Measurements from ENCODE around the gene NAA25. TPM values are rescaled to one million over a fixed set of nuclear protein-coding genes. Genes with fewer than 3 reads are reported as not detected.

Gene NAA25
- total and polyA plus RNA-seq, 5 donors = 4.6 to 21.7 (median 15.6) TPM

GRCh38 chr12:112097641-112098040 is 10.9 kb downstream of the NAA25 start:
- Histone ChIP-seq H3K27ac (ENCODE audit: low read length) (no peak overlapping the region), H3K9me3 (ENCODE audit: control insufficient read depth, low read length) (no peaks in the 10 kb centered on the region), H3K4me3 (ENCODE audit: low read length) (no peak overlapping the region), H3K4me1 (ENCODE audit: control insufficient read depth, insufficient read depth, low read length) (no peaks in the 10 kb centered on the region), H3K27me3 (ENCODE audit: control insufficient read depth, insufficient read depth) (no peaks in the 10 kb centered on the region)
- DNase-seq (no peak), ATAC-seq (no peak)
- intact Hi-C loops (cut with DNase I) = loop anchor here in 1 of 4 donors (10.0 kb wide), 1 partner anchor 153 kb away; no protein-coding TSS in a partner anchor
- WGBS = 95% methylated on average over 8 of the region's 8 CpGs

GRCh38 chr12:112096667-112097066 is 11.9 kb downstream of the NAA25 start:
- 55% methylated on average over 2 of the region's 2 CpGs for WGBS
- H3K9me3 ChIP-seq (ENCODE audit: control insufficient read depth, low read length) = no peaks in the 10 kb centered on the region
- no peak for DNase-seq
- no peaks in the 10 kb centered on the region for H3K4me1 ChIP-seq (ENCODE audit: control insufficient read depth, insufficient read depth, low read length)
- peak in 1 of 2 donors; percentile 20 for ATAC-seq
- H3K4me3 ChIP-seq (ENCODE audit: low read length) = no peak overlapping the region
- no peak overlapping the region for H3K27ac ChIP-seq (ENCODE audit: low read length)
- H3K27me3 ChIP-seq (ENCODE audit: control insufficient read depth, insufficient read depth) = no peaks in the 10 kb centered on the region
- intact Hi-C loops (cut with DNase I) = loop anchor here in 1 of 4 donors (10.0 kb wide), 1 partner anchor 152 kb away; no protein-coding TSS in a partner anchor

- Histone ChIP-seq H3K27ac (ENCODE audit: low read length) (no peak overlapping the region), H3K4me1 (ENCODE audit: control insufficient read depth, insufficient read depth, low read length) (no peaks in the 10 kb centered on the region), H3K9me3 (ENCODE audit: control insufficient read depth, low read length) (no peaks in the 10 kb centered on the region), H3K27me3 (ENCODE audit: control insufficient read depth, insufficient read depth) (no peaks in the 10 kb centered on the region), H3K4me3 (ENCODE audit: low read length) (no peak overlapping the region)
- intact Hi-C loops (cut with DNase I) = loop anchor here in 1 of 4 donors (10.0 kb wide), 1 partner anchor 151 kb away; no protein-coding TSS in a partner anchor
- DNase-seq (no peak), ATAC-seq (peak in 1 of 2 donors; percentile 31)
Measured at GRCh38 chr12:112096070-112096469, 12.5 kb downstream of the NAA25 start.

- H3K4me1 ChIP-seq (ENCODE audit: control insufficient read depth, insufficient read depth, low read length) = no peaks in the 10 kb centered on the region
- WGBS = 96% methylated on average over 3 of the region's 3 CpGs
- DNase-seq (no peak), ATAC-seq (no peak)
- H3K27ac ChIP-seq (ENCODE audit: low read length) = no peak overlapping the region
- intact Hi-C loops (cut with DNase I) = loop anchor here in 1 of 4 donors (10.0 kb wide), 1 partner anchor 147 kb away; no protein-coding TSS in a partner anchor
- no peak overlapping the region for H3K4me3 ChIP-seq (ENCODE audit: low read length)
- no peaks in the 10 kb centered on the region for H3K9me3 ChIP-seq (ENCODE audit: control insufficient read depth, low read length)
- H3K27me3 ChIP-seq (ENCODE audit: control insufficient read depth, insufficient read depth) = no peaks in the 10 kb centered on the region
Measured at GRCh38 chr12:112091563-112091962, 17.0 kb downstream of the NAA25 start.

- WGBS = 97% methylated on average over 1 of the region's 1 CpG
- ATAC-seq = no peak
- DNase-seq = no peak
- H3K27ac ChIP-seq (ENCODE audit: low read length) = no peak overlapping the region
- no peaks in the 10 kb centered on the region for H3K9me3 ChIP-seq (ENCODE audit: control insufficient read depth, low read length)
- intact Hi-C loops (cut with DNase I) = no loop called here
- H3K4me3 ChIP-seq (ENCODE audit: low read length) = no peak overlapping the region
- H3K4me1 ChIP-seq (ENCODE audit: control insufficient read depth, insufficient read depth, low read length) = no peaks in the 10 kb centered on the region
- H3K27me3 ChIP-seq (ENCODE audit: control insufficient read depth, insufficient read depth) = no peaks in the 10 kb centered on the region
Measured at GRCh38 chr12:112087851-112088250, 20.7 kb downstream of the NAA25 start.

- H3K4me3 ChIP-seq (ENCODE audit: low read length) = no peak overlapping the region
- ATAC-seq = no peak
- no peaks in the 10 kb centered on the region for H3K4me1 ChIP-seq (ENCODE audit: control insufficient read depth, insufficient read depth, low read length)
- DNase-seq = no peak
- intact Hi-C loops (cut with DNase I) = no loop called here
- WGBS = 96% methylated on average over 2 of the region's 2 CpGs
- H3K27ac ChIP-seq (ENCODE audit: low read length) = no peak overlapping the region
- no peaks in the 10 kb centered on the region for H3K9me3 ChIP-seq (ENCODE audit: control insufficient read depth, low read length)
- no peaks in the 10 kb centered on the region for H3K27me3 ChIP-seq (ENCODE audit: control insufficient read depth, insufficient read depth)
Measured at GRCh38 chr12:112087055-112087850, 21.3 kb downstream of the NAA25 start.

- H3K4me1 ChIP-seq (ENCODE audit: control insufficient read depth, insufficient read depth, low read length) = no peaks in the 10 kb centered on the region
- intact Hi-C loops (cut with DNase I) = no loop called here
- H3K27me3 ChIP-seq (ENCODE audit: control insufficient read depth, insufficient read depth) = no peaks in the 10 kb centered on the region
- DNase-seq (no peak), ATAC-seq (no peak)
- H3K9me3 ChIP-seq (ENCODE audit: control insufficient read depth, low read length) = no peaks in the 10 kb centered on the region
- 68% methylated on average over 2 of the region's 2 CpGs for WGBS
- no peak overlapping the region for H3K27ac ChIP-seq (ENCODE audit: low read length)
- no peak overlapping the region for H3K4me3 ChIP-seq (ENCODE audit: low read length)
Measured at GRCh38 chr12:112066566-112066965, 42.0 kb downstream of the NAA25 start.

GRCh38 chr12:112063273-112063672 is 45.3 kb downstream of the NAA25 start:
- ATAC-seq = no peak
- 97% methylated on average over 2 of the region's 2 CpGs for WGBS
- no peaks in the 10 kb centered on the region for H3K9me3 ChIP-seq (ENCODE audit: control insufficient read depth, low read length)
- H3K27ac ChIP-seq (ENCODE audit: low read length) = no peak overlapping the region
- no peak for DNase-seq
- H3K4me1 ChIP-seq (ENCODE audit: control insufficient read depth, insufficient read depth, low read length) = no peaks in the 10 kb centered on the region
- H3K27me3 ChIP-seq (ENCODE audit: control insufficient read depth, insufficient read depth) = no peaks in the 10 kb centered on the region
- H3K4me3 ChIP-seq (ENCODE audit: low read length) = no peak overlapping the region
- intact Hi-C loops (cut with DNase I) = no loop called here

GRCh38 chr12:112061137-112061536 is 47.4 kb downstream of the NAA25 start:
- Histone ChIP-seq H3K9me3 (ENCODE audit: control insufficient read depth, low read length) (no peaks in the 10 kb centered on the region), H3K4me1 (ENCODE audit: control insufficient read depth, insufficient read depth, low read length) (no peaks in the 10 kb centered on the region), H3K4me3 (ENCODE audit: low read length) (no peak overlapping the region), H3K27me3 (ENCODE audit: control insufficient read depth, insufficient read depth) (no peaks in the 10 kb centered on the region), H3K27ac (ENCODE audit: low read length) (no peak overlapping the region)
- DNase-seq (no peak), ATAC-seq (no peak)
- 95% methylated on average over 2 of the region's 2 CpGs for WGBS
- intact Hi-C loops (cut with DNase I) = no loop called here

GRCh38 chr12:112049351-112049750 is 59.2 kb downstream of the NAA25 start:
- no peaks in the 10 kb centered on the region for H3K9me3 ChIP-seq (ENCODE audit: control insufficient read depth, low read length)
- WGBS = 95% methylated on average over 13 of the region's 13 CpGs
- no peaks in the 10 kb centered on the region for H3K27me3 ChIP-seq (ENCODE audit: control insufficient read depth, insufficient read depth)
- no peaks in the 10 kb centered on the region for H3K4me1 ChIP-seq (ENCODE audit: control insufficient read depth, insufficient read depth, low read length)
- intact Hi-C loops (cut with DNase I) = no loop called here
- ATAC-seq (no peak), DNase-seq (no peak)
- no peak overlapping the region for H3K27ac ChIP-seq (ENCODE audit: low read length)
- no peak overlapping the region for H3K4me3 ChIP-seq (ENCODE audit: low read length)

GRCh38 chr12:112046003-112046402 is 62.6 kb downstream of the NAA25 start:
- Histone ChIP-seq H3K27me3 (ENCODE audit: control insufficient read depth, insufficient read depth) (no peaks in the 10 kb centered on the region), H3K9me3 (ENCODE audit: control insufficient read depth, low read length) (no peaks in the 10 kb centered on the region), H3K4me1 (ENCODE audit: control insufficient read depth, insufficient read depth, low read length) (no peaks in the 10 kb centered on the region), H3K4me3 (ENCODE audit: low read length) (no peak overlapping the region), H3K27ac (ENCODE audit: low read length) (no peak overlapping the region)
- intact Hi-C loops (cut with DNase I) = no loop called here
- no peak for DNase-seq
- WGBS = 77% methylated on average over 4 of the region's 4 CpGs
- no peak for ATAC-seq

Data from right cardiac atrium (tissue), 5 donors.